Right atrium auricular region (tissue), 2 donors: Measurements from ENCODE around the gene ELOVL7. TPM values are rescaled to one million over a fixed set of nuclear protein-coding genes. Genes with fewer than 3 reads are reported as not detected.
A peak's percentile ranks its signal among the peaks of the same experiment; 100 is the strongest.
"Not testable (repeated sequence)": the region's sequence is repeated elsewhere in the genome, so short reads cannot be mapped to it uniquely, and the experiment has no call there.

Experiments used
- DNase-seq: peaks from one replicate; pipeline ENCODE4 v3.0.0-alpha.2; 2019; ENCODE audit warnings: low spot score
- H3K27ac ChIP-seq, 2 donors: fragments of 200-600 bp; sonication (generic); 1 replicate in 1 of 2; 2 replicates in 1 of 2; pipeline ENCODE4 v1.5.1; 2016 to 2019
- H3K27me3 ChIP-seq, 2 donors: fragments of 200-600 bp; sonication (generic); one replicate each; pipeline versions ENCODE4 v1.5.1 to v1.6.0; 2017 to 2019
- H3K36me3 ChIP-seq: fragments of 200-600 bp; sonication (generic); one replicate; pipeline ENCODE4 v1.5.1; 2016
- H3K4me1 ChIP-seq, 2 donors: fragments of 200-600 bp; sonication (generic); one replicate each; pipeline versions ENCODE4 v1.5.1 to v1.6.0; 2017 to 2019
- H3K4me3 ChIP-seq, 2 donors: fragments of 200-600 bp; sonication (generic); 1 replicate in 1 of 2; 2 replicates in 1 of 2; pipeline ENCODE4 v1.5.1; 2017 to 2019; ENCODE audit warnings: mild to moderate bottlenecking in 1 of 2, moderate library complexity in 1 of 2
- H3K9me3 ChIP-seq, 2 donors: fragments of 200-600 bp; sonication (generic); one replicate each; pipeline ENCODE4 v1.5.1; 2019
- CTCF ChIP-seq, 2 donors: fragments of 200-600 bp; sonication (generic); IDR thresholded peaks; one replicate each; pipeline ENCODE4 v1.5.1; 2019; ENCODE audit warnings: antibody characterized with exemption in 2 of 2
- total RNA-seq, 2 donors: library from RNA; depleted of rRNA; stranded (reverse); fragments of >200 nt; gene quantifications; one replicate each; pipeline ENCODE4 v1.1.0, GENCODE V29; 2016

ELOVL7 gene
- total RNA-seq, 2 donors from 2014 or later, result 0.43 to 1.5 TPM

- no peak for TF ChIP-seq CTCF (IDR thresholded peaks at IDR 0.05)
Measured at GRCh38 chr5:60887096-60887495, 43.0 kb upstream of the ELOVL7 start.

GRCh38 chr5:60886158-60886557 is 42.1 kb upstream of the ELOVL7 start:
- no peak for DNase-seq
- Histone ChIP-seq H3K27me3 (no peaks in the 10 kb centered on the region), H3K36me3 (peaks cover 5% of the 10 kb centered on the region), H3K4me1 (no peaks in the 10 kb centered on the region), H3K9me3 (no peaks in the 10 kb centered on the region), H3K4me3 (no peak overlapping the region), H3K27ac (no peak overlapping the region)
- TF ChIP-seq CTCF (IDR thresholded peaks at IDR 0.05), result no peak

More at GRCh38 chr5:60887096-60887495, 43.0 kb upstream of the ELOVL7 start:
- DNase-seq, result no peak
- Histone ChIP-seq H3K27ac (no peak overlapping the region), H3K4me1 (no peaks in the 10 kb centered on the region), H3K36me3 (peaks cover 5% of the 10 kb centered on the region), H3K4me3 (no peak overlapping the region), H3K9me3 (no peaks in the 10 kb centered on the region), H3K27me3 (no peaks in the 10 kb centered on the region)

- no peaks in the 10 kb centered on the region for H3K9me3 ChIP-seq
- DNase-seq, result no peak
- peak in 1 of 2 donors; percentile 36 for TF ChIP-seq CTCF (IDR thresholded peaks at IDR 0.05)
- no peaks in the 10 kb centered on the region for H3K36me3 ChIP-seq
- H3K27ac ChIP-seq, result no peak overlapping the region
- no peak overlapping the region for H3K4me3 ChIP-seq
- H3K27me3 ChIP-seq, result no peaks in the 10 kb centered on the region
- no peaks in the 10 kb centered on the region for H3K4me1 ChIP-seq
Measured at GRCh38 chr5:60883229-60883628, 39.2 kb upstream of the ELOVL7 start.

- TF ChIP-seq CTCF (IDR thresholded peaks at IDR 0.05), result no peak
Measured at GRCh38 chr5:60872892-60873291, 28.8 kb upstream of the ELOVL7 start.

GRCh38 chr5:60870857-60871256 is 26.8 kb upstream of the ELOVL7 start:
- Histone ChIP-seq H3K4me3 (no peak overlapping the region), H3K27ac (no peak overlapping the region), H3K27me3 (no peaks in the 10 kb centered on the region), H3K9me3 (peaks cover 0 to 18% of the 10 kb centered on the region in 2 donors), H3K4me1 (no peaks in the 10 kb centered on the region), H3K36me3 (no peaks in the 10 kb centered on the region)
- no peak for TF ChIP-seq CTCF (IDR thresholded peaks at IDR 0.05)
- no peak for DNase-seq

More at GRCh38 chr5:60872892-60873291, 28.8 kb upstream of the ELOVL7 start:
- Histone ChIP-seq H3K27ac (no peak overlapping the region), H3K4me1 (no peaks in the 10 kb centered on the region), H3K36me3 (no peaks in the 10 kb centered on the region), H3K9me3 (peaks cover 0 to 18% of the 10 kb centered on the region in 2 donors), H3K4me3 (no peak overlapping the region), H3K27me3 (no peaks in the 10 kb centered on the region)
- DNase-seq, result no peak

- not testable (repeated sequence) for H3K4me1 ChIP-seq, H3K9me3 ChIP-seq, H3K36me3 ChIP-seq, H3K27me3 ChIP-seq, H3K4me3 ChIP-seq, DNase-seq, H3K27ac ChIP-seq
Measured at GRCh38 chr5:60860572-60860971, 16.5 kb upstream of the ELOVL7 start.
